GM12878 (cell line): Measurements from ENCODE around the gene KLF3. TPM values are rescaled to one million over a fixed set of nuclear protein-coding genes. Genes with fewer than 3 reads are reported as not detected.

ENCODE experiments used
- CREB1 ChIP-seq: IDR thresholded peaks from 2 replicates; pipeline ENCODE4 v1.6.1; 2012; ENCODE audit warnings: low read depth, mild to moderate bottlenecking, inconsistent platforms
- ETV6 ChIP-seq, 2 experiments: fragments of 450-650 bp in 1 of 2; IDR thresholded peaks in 1 of 2; conservative IDR thresholded peaks in 1 of 2; 2 replicates each; pipeline ENCODE4 v1.6.1; 2014; ENCODE audit warnings: antibody characterized with exemption in 1 of 2, borderline replicate concordance in 1 of 2, low read depth in 1 of 2, mild to moderate bottlenecking in 1 of 2, moderate library complexity in 1 of 2
- JUND ChIP-seq: IDR thresholded peaks from 2 replicates; pipeline ENCODE4 v1.6.1; 2012; ENCODE audit warnings: low read depth, mild to moderate bottlenecking, low read length, improper control_type of control experiment, moderate library complexity
- MTA2 ChIP-seq: fragments of 450-650 bp; IDR thresholded peaks from 2 replicates; pipeline ENCODE4 v1.6.1; 2016; ENCODE audit warnings: low read depth, mild to moderate bottlenecking, moderate library complexity
- NRF1 ChIP-seq: conservative IDR thresholded peaks from 2 replicates; pipeline ENCODE4 v1.6.1; 2011; ENCODE audit warnings: mild to moderate bottlenecking, low read depth, low read length, improper control_type of control experiment
- POLR2AphosphoS5 ChIP-seq: IDR thresholded peaks from 2 replicates; pipeline ENCODE4 v1.6.1; 2011; ENCODE audit warnings: mild to moderate bottlenecking, low read length, inconsistent platforms
- STAT1 ChIP-seq: fragments of 450-650 bp; conservative IDR thresholded peaks from 2 replicates; pipeline ENCODE4 v1.6.1; 2014; ENCODE audit warnings: antibody characterized with exemption, mild to moderate bottlenecking
- TBL1XR1 ChIP-seq: IDR thresholded peaks from 2 replicates; pipeline ENCODE4 v1.6.1; 2012; ENCODE audit warnings: low read depth, low read length, improper control_type of control experiment
- TCF7 ChIP-seq: IDR thresholded peaks from 2 replicates; pipeline ENCODE4 v1.6.1; 2014; ENCODE audit warnings: antibody characterized with exemption, borderline replicate concordance
- polyA plus RNA-seq, 11 experiments: library from polyadenylated mRNA; depleted of rRNA in 4 of 11; unstranded in 6 of 11; stranded (reverse) in 5 of 11; fragments of >200 nt; fragmentation: Nextera tagmentation in 4 of 11; fragmentation: Illumina TruSeq in 1 of 11; extraction: Ambion mirVana in 4 of 11; extraction: Trizol in 1 of 11; gene quantifications; 1 replicate in 1 of 11; 2 replicates in 10 of 11; pipeline versions ENCODE4 v1.2.1 to v1.2.3, GENCODE V29; 2011 to 2016; ENCODE audit warnings: inconsistent platforms in 2 of 11, missing spikeins in 2 of 11, low read depth in 1 of 11
- total RNA-seq, 4 experiments: library from RNA; depleted of rRNA in 3 of 4; stranded (reverse); fragments of >200 nt in 3 of 4; fragmentation: Illumina TruSeq in 1 of 4; extraction: Trizol in 1 of 4; gene quantifications; 2 replicates each; pipeline versions ENCODE4 v1.2.1 to v1.2.3, GENCODE V29; 2013 to 2021
- TF ChIP-seq, protein P1 (sequence below): fragments of 150-350 bp; IDR thresholded peaks from 2 replicates; pipeline ENCODE4 v1.6.1; 2016; ENCODE audit warnings: low read depth, low read length
- TF ChIP-seq, protein P2 (sequence below): IDR thresholded peaks from 2 replicates; pipeline ENCODE4 v1.6.1; 2012; ENCODE audit warnings: low read depth, low read length, improper control_type of control experiment
- TF ChIP-seq, protein P3 (sequence below): fragments of 450-650 bp; IDR thresholded peaks from 2 replicates; pipeline ENCODE4 v1.6.1; 2017; ENCODE audit warnings: mild to moderate bottlenecking, moderate library complexity
- TF ChIP-seq, protein P4 (sequence below): fragments of 450-650 bp; IDR thresholded peaks from 2 replicates; pipeline ENCODE4 v1.6.1; 2016; ENCODE audit warnings: mild to moderate bottlenecking
- TF ChIP-seq, protein P5 (sequence below): fragments of 450-650 bp; IDR thresholded peaks from 2 replicates; pipeline ENCODE4 v1.6.1; 2014; ENCODE audit warnings: mild to moderate bottlenecking
- TF ChIP-seq, protein P6 (sequence below): IDR thresholded peaks from 2 replicates; pipeline ENCODE4 v1.6.1; 2012; ENCODE audit warnings: low read length, inconsistent platforms

KLF3 gene
- total and polyA plus RNA-seq, 10 of the 15 experiments (the other 5 are each of a cell fraction or from before 2014, with no cell fraction given) = 1.4 to 5.8 (median 2.1) TPM

DNA sequence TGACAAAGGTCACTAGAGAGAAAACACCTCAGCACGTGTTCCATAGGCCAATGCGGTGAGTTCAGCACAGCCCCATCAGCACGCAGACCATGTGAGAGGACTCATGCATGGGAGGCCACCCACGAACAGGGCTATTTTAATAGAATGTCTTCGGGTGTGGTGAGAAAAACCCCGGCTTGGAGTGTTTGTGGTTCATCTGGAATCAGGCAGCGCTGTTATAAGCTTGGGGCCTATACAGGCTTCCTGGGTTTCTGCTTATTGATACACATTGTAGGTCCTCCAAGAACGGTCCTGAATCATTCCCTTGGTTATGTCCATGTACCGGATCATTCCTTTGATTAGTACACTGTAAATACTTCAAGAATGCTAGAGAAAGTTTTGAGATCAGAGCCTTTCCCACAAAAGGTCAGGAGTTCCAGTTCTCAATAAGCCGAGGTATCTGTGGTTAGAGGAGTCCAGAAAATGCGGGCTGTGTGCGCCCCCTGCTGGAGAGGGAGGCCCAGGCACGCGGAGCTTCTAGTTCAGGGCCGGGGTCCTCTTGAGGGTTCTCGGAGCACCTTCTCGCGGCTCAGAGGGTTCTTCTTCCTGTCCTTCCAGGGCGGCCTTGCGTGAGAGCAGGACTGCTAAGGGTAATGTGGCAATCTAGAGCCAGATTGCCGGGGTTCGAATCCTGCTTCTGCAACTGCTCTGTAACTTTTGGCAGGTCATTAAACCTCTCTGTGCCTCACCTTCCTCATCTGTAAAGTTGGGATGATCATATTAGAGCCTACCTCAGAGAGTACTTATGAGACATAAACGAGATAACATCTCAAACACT lies 67.0 kb downstream of the KLF3 start (continued):
- TF ChIP-seq, protein P1, sequence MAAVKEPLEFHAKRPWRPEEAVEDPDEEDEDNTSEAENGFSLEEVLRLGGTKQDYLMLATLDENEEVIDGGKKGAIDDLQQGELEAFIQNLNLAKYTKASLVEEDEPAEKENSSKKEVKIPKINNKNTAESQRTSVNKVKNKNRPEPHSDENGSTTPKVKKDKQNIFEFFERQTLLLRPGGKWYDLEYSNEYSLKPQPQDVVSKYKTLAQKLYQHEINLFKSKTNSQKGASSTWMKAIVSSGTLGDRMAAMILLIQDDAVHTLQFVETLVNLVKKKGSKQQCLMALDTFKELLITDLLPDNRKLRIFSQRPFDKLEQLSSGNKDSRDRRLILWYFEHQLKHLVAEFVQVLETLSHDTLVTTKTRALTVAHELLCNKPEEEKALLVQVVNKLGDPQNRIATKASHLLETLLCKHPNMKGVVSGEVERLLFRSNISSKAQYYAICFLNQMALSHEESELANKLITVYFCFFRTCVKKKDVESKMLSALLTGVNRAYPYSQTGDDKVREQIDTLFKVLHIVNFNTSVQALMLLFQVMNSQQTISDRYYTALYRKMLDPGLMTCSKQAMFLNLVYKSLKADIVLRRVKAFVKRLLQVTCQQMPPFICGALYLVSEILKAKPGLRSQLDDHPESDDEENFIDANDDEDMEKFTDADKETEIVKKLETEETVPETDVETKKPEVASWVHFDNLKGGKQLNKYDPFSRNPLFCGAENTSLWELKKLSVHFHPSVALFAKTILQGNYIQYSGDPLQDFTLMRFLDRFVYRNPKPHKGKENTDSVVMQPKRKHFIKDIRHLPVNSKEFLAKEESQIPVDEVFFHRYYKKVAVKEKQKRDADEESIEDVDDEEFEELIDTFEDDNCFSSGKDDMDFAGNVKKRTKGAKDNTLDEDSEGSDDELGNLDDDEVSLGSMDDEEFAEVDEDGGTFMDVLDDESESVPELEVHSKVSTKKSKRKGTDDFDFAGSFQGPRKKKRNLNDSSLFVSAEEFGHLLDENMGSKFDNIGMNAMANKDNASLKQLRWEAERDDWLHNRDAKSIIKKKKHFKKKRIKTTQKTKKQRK = no peak
- TF ChIP-seq, protein P2, sequence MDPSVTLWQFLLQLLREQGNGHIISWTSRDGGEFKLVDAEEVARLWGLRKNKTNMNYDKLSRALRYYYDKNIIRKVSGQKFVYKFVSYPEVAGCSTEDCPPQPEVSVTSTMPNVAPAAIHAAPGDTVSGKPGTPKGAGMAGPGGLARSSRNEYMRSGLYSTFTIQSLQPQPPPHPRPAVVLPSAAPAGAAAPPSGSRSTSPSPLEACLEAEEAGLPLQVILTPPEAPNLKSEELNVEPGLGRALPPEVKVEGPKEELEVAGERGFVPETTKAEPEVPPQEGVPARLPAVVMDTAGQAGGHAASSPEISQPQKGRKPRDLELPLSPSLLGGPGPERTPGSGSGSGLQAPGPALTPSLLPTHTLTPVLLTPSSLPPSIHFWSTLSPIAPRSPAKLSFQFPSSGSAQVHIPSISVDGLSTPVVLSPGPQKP = no peak; the same call in 1 of the 2 replicates
- TF ChIP-seq POLR2AphosphoS5 = no peak
- TF ChIP-seq, protein P3, sequence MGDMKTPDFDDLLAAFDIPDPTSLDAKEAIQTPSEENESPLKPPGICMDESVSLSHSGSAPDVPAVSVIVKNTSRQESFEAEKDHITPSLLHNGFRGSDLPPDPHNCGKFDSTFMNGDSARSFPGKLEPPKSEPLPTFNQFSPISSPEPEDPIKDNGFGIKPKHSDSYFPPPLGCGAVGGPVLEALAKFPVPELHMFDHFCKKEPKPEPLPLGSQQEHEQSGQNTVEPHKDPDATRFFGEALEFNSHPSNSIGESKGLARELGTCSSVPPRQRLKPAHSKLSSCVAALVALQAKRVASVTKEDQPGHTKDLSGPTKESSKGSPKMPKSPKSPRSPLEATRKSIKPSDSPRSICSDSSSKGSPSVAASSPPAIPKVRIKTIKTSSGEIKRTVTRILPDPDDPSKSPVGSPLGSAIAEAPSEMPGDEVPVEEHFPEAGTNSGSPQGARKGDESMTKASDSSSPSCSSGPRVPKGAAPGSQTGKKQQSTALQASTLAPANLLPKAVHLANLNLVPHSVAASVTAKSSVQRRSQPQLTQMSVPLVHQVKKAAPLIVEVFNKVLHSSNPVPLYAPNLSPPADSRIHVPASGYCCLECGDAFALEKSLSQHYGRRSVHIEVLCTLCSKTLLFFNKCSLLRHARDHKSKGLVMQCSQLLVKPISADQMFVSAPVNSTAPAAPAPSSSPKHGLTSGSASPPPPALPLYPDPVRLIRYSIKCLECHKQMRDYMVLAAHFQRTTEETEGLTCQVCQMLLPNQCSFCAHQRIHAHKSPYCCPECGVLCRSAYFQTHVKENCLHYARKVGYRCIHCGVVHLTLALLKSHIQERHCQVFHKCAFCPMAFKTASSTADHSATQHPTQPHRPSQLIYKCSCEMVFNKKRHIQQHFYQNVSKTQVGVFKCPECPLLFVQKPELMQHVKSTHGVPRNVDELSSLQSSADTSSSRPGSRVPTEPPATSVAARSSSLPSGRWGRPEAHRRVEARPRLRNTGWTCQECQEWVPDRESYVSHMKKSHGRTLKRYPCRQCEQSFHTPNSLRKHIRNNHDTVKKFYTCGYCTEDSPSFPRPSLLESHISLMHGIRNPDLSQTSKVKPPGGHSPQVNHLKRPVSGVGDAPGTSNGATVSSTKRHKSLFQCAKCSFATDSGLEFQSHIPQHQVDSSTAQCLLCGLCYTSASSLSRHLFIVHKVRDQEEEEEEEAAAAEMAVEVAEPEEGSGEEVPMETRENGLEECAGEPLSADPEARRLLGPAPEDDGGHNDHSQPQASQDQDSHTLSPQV = no peak
- TF ChIP-seq, protein P4, sequence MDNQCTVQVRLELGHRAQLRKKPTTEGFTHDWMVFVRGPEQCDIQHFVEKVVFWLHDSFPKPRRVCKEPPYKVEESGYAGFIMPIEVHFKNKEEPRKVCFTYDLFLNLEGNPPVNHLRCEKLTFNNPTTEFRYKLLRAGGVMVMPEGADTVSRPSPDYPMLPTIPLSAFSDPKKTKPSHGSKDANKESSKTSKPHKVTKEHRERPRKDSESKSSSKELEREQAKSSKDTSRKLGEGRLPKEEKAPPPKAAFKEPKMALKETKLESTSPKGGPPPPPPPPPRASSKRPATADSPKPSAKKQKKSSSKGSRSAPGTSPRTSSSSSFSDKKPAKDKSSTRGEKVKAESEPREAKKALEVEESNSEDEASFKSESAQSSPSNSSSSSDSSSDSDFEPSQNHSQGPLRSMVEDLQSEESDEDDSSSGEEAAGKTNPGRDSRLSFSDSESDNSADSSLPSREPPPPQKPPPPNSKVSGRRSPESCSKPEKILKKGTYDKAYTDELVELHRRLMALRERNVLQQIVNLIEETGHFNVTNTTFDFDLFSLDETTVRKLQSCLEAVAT = peak; percentile 95
- TF ChIP-seq CREB1 = peak; percentile 73
- TF ChIP-seq JUND = no peak
- TF ChIP-seq TBL1XR1 = peak; percentile 93
- TF ChIP-seq, protein P5, sequence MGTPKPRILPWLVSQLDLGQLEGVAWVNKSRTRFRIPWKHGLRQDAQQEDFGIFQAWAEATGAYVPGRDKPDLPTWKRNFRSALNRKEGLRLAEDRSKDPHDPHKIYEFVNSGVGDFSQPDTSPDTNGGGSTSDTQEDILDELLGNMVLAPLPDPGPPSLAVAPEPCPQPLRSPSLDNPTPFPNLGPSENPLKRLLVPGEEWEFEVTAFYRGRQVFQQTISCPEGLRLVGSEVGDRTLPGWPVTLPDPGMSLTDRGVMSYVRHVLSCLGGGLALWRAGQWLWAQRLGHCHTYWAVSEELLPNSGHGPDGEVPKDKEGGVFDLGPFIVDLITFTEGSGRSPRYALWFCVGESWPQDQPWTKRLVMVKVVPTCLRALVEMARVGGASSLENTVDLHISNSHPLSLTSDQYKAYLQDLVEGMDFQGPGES = no peak
- TF ChIP-seq MTA2 = peak; percentile 89
- 0 out of 2 replicates have a peak, but pooled peaks have one; percentile 27 for TF ChIP-seq STAT1
- TF ChIP-seq TCF7 = peak; percentile 18; the same call in 1 of the 2 replicates
- no peak for TF ChIP-seq NRF1
- 0 out of 4 replicates have a peak, but pooled peaks of 1 of the 2 experiments have one; percentile 67 for TF ChIP-seq ETV6 (conservative IDR thresholded peaks at IDR 0.05 in 1 of 2, IDR thresholded peaks at IDR 0.05 in 1 of 2; ENCODE audit: borderline replicate concordance in 1 of 2, low read depth in 1 of 2)
- TF ChIP-seq, protein P6, sequence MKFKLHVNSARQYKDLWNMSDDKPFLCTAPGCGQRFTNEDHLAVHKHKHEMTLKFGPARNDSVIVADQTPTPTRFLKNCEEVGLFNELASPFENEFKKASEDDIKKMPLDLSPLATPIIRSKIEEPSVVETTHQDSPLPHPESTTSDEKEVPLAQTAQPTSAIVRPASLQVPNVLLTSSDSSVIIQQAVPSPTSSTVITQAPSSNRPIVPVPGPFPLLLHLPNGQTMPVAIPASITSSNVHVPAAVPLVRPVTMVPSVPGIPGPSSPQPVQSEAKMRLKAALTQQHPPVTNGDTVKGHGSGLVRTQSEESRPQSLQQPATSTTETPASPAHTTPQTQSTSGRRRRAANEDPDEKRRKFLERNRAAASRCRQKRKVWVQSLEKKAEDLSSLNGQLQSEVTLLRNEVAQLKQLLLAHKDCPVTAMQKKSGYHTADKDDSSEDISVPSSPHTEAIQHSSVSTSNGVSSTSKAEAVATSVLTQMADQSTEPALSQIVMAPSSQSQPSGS = peak; percentile 95
